Neuronal stem cell (in vitro differentiated cells): ENCODE measurements around the gene ANAPC4.
A peak's percentile ranks its signal among the peaks of the same experiment; 100 is the strongest.

ENCODE experiments used
- DNase-seq: peaks from one replicate; pipeline ENCODE4 v3.0.0-alpha.2; 2013; ENCODE audit warnings: low spot score
- H2AFZ ChIP-seq: one replicate; pipeline ENCODE4 v1.6.1; 2013; ENCODE audit warnings: mild to moderate bottlenecking, low read length, inconsistent platforms
- H2AK5ac ChIP-seq: 2 replicates; pipeline ENCODE4 v1.6.1; 2013; ENCODE audit warnings: low read depth, mild to moderate bottlenecking, inconsistent platforms, low read length, moderate library complexity, mixed read lengths
- H2BK120ac ChIP-seq: 2 replicates; pipeline ENCODE4 v1.6.1; 2013; ENCODE audit warnings: low read depth, mild to moderate bottlenecking, inconsistent platforms, low read length, moderate library complexity, mixed read lengths
- H2BK12ac ChIP-seq: one replicate; pipeline ENCODE4 v1.6.1; 2013; ENCODE audit warnings: low read length, inconsistent platforms
- H2BK15ac ChIP-seq: 2 replicates; pipeline ENCODE4 v1.6.1; 2013; ENCODE audit warnings: mild to moderate bottlenecking, low read length, inconsistent platforms, mixed read lengths
- H2BK5ac ChIP-seq: one replicate; pipeline ENCODE4 v1.6.1; 2013; ENCODE audit warnings: inconsistent platforms, mild to moderate bottlenecking, low read length, moderate library complexity
- H3K14ac ChIP-seq: one replicate; pipeline ENCODE4 v1.6.1; 2013; ENCODE audit warnings: low read length, inconsistent platforms
- H3K18ac ChIP-seq: 2 replicates; pipeline ENCODE4 v1.6.1; 2013; ENCODE audit warnings: low read length, inconsistent platforms
- H3K23ac ChIP-seq: 2 replicates; pipeline ENCODE4 v1.6.1; 2013; ENCODE audit warnings: low read depth, mild to moderate bottlenecking, mixed read lengths, low read length, inconsistent platforms; ENCODE audit not compliant: poor library complexity
- H3K27ac ChIP-seq: replicated peaks from 3 replicates; pipeline ENCODE4 v1.5.1; 2013; ENCODE audit warnings: low read length, inconsistent platforms
- H3K27me3 ChIP-seq, 3 experiments: 2 replicates each; pipeline ENCODE4 v1.6.1; 2013; ENCODE audit warnings: low read length in 3 of 3, mild to moderate bottlenecking in 2 of 3, inconsistent platforms in 1 of 3, low read depth in 1 of 3, mixed read lengths in 1 of 3, moderate library complexity in 1 of 3; ENCODE audit not compliant: control insufficient read depth in 3 of 3, insufficient read depth in 3 of 3
- H3K36me3 ChIP-seq, 2 donors: replicated peaks in 1 of 2; 2 replicates each; pipeline ENCODE4 v1.6.1; 2013; ENCODE audit warnings: low read length in 2 of 2; ENCODE audit not compliant: control insufficient read depth in 2 of 2, insufficient read depth in 2 of 2
- H3K4ac ChIP-seq: 2 replicates; pipeline ENCODE4 v1.6.1; 2013; ENCODE audit warnings: inconsistent platforms, mild to moderate bottlenecking, low read length, moderate library complexity
- H3K4me1 ChIP-seq, 2 donors: 1 replicate in 1 of 2; 2 replicates in 1 of 2; pipeline ENCODE4 v1.6.1; 2013; ENCODE audit warnings: low read length in 2 of 2, low read depth in 1 of 2; ENCODE audit not compliant: control insufficient read depth in 2 of 2, insufficient read depth in 1 of 2
- H3K4me2 ChIP-seq: one replicate; pipeline ENCODE4 v1.6.1; 2013; ENCODE audit warnings: mild to moderate bottlenecking, low read length, inconsistent platforms; ENCODE audit not compliant: insufficient read depth, poor library complexity, severe bottlenecking
- H3K4me3 ChIP-seq, 2 donors: 2 replicates each; pipeline ENCODE4 v1.5.1; 2013; ENCODE audit warnings: low read length in 2 of 2, mild to moderate bottlenecking in 2 of 2, inconsistent platforms in 1 of 2, moderate library complexity in 1 of 2
- H3K79me1 ChIP-seq: one replicate; pipeline ENCODE4 v1.6.1; 2013; ENCODE audit warnings: low read depth, mild to moderate bottlenecking, inconsistent platforms, low read length, moderate library complexity
- H3K9ac ChIP-seq: one replicate; pipeline ENCODE4 v1.6.1; 2013; ENCODE audit warnings: mild to moderate bottlenecking, low read depth, low read length, inconsistent platforms; ENCODE audit not compliant: poor library complexity
- H3K9me3 ChIP-seq, 2 donors: replicated peaks in 1 of 2; 2 replicates each; pipeline versions ENCODE3 to v1.6.1; 2013; ENCODE audit warnings: low read length in 2 of 2, mild to moderate bottlenecking in 2 of 2, inconsistent platforms in 1 of 2, low read depth in 1 of 2, mixed read lengths in 1 of 2, moderate library complexity in 1 of 2; ENCODE audit not compliant: control insufficient read depth in 2 of 2, insufficient read depth in 1 of 2
- H4K8ac ChIP-seq: one replicate; pipeline ENCODE4 v1.6.1; 2013; ENCODE audit warnings: low read depth, mild to moderate bottlenecking, inconsistent platforms, low read length, moderate library complexity
- H4K91ac ChIP-seq: one replicate; pipeline ENCODE4 v1.6.1; 2013; ENCODE audit warnings: low read length, low read depth, mild to moderate bottlenecking, inconsistent platforms; ENCODE audit not compliant: poor library complexity
- WGBS, 2 donors: extraction: QIAGEN DNeasy Blood & Tissue Kit; methylation state at CpG; one replicate each; pipeline ENCODE4 v1.1.7; 2013; ENCODE audit warnings: missing lambda C conversion rate in 2 of 2, mixed read lengths in 1 of 2; ENCODE audit not compliant: insufficient read length in 2 of 2, insufficient replicate concordance in 1 of 2; ENCODE audit errors: extremely low coverage in 2 of 2; 5-methylcytosine and 5-hydroxymethylcytosine counted together

The ANAPC4 gene

GRCh38 chr4:25427871-25428270 is 50.8 kb downstream of the ANAPC4 start:
- Histone ChIP-seq H3K27ac (no peak overlapping the region), H2BK5ac (no peak overlapping the region), H3K27me3 (no peaks in the 10 kb centered on the region), H2AFZ (no peak overlapping the region), H3K23ac (no peak overlapping the region), H3K9ac (no peak overlapping the region), H2BK120ac (no peak overlapping the region), H2BK12ac (no peak overlapping the region), H2AK5ac (no peak overlapping the region), H3K36me3 (no peaks in the 10 kb centered on the region), H3K4me3 (no peak overlapping the region), H4K91ac (no peak overlapping the region), H3K79me1 (peaks cover 1% of the 10 kb centered on the region), H2BK15ac (no peak overlapping the region), H4K8ac (no peak overlapping the region), H3K18ac (peak overlapping the region; percentile 49), H3K4ac (no peak overlapping the region), H3K4me2 (no peak overlapping the region), H3K4me1 (no peaks in the 10 kb centered on the region), H3K14ac (no peak overlapping the region), H3K9me3 (no peaks in the 10 kb centered on the region)
- WGBS, 2 donors = no CpG with 5 or more reads among the region's 5 CpGs
- no peak for DNase-seq

- Histone ChIP-seq H2BK5ac (no peak overlapping the region), H2AFZ (no peak overlapping the region), H4K91ac (no peak overlapping the region), H3K9ac (no peak overlapping the region), H3K23ac (no peak overlapping the region), H3K4ac (no peak overlapping the region), H2BK120ac (no peak overlapping the region), H3K4me2 (no peak overlapping the region), H3K36me3 (no peaks in the 10 kb centered on the region), H3K9me3 (no peaks in the 10 kb centered on the region), H2BK12ac (no peak overlapping the region), H3K27me3 (no peaks in the 10 kb centered on the region), H3K14ac (no peak overlapping the region), H3K18ac (no peak overlapping the region), H3K79me1 (peaks cover 1% of the 10 kb centered on the region), H4K8ac (no peak overlapping the region), H3K4me1 (no peaks in the 10 kb centered on the region), H3K27ac (no peak overlapping the region), H3K4me3 (no peak overlapping the region), H2AK5ac (no peak overlapping the region), H2BK15ac (no peak overlapping the region)
- no peak for DNase-seq
- WGBS, 2 donors = no CpG with 5 or more reads among the region's 5 CpGs
Observed at GRCh38 chr4:25430630-25431029, 53.6 kb downstream of the ANAPC4 start.

- Histone ChIP-seq H3K27me3 (no peaks in the 10 kb centered on the region), H3K9me3 (no peaks in the 10 kb centered on the region), H2BK5ac (no peak overlapping the region), H3K23ac (no peak overlapping the region), H2BK15ac (no peak overlapping the region), H3K36me3 (no peaks in the 10 kb centered on the region), H2AFZ (no peak overlapping the region), H3K18ac (peak overlapping the region; percentile 15), H4K8ac (no peak overlapping the region), H3K4me1 (no peaks in the 10 kb centered on the region), H2BK12ac (no peak overlapping the region), H3K4ac (no peak overlapping the region), H3K14ac (no peak overlapping the region), H3K4me3 (no peak overlapping the region), H3K79me1 (no peaks in the 10 kb centered on the region), H3K9ac (no peak overlapping the region), H4K91ac (no peak overlapping the region), H2AK5ac (no peak overlapping the region), H2BK120ac (no peak overlapping the region), H3K27ac (no peak overlapping the region), H3K4me2 (no peak overlapping the region)
- DNase-seq = no peak
- no CpG with 5 or more reads among the region's 14 CpGs for WGBS, 2 donors
Observed at GRCh38 chr4:25433966-25434827, 57.1 kb downstream of the ANAPC4 start.

GRCh38 chr4:25437926-25438325 is 60.9 kb downstream of the ANAPC4 start:
- Histone ChIP-seq H2AFZ (no peak overlapping the region), H3K27ac (no peak overlapping the region), H3K27me3 (no peaks in the 10 kb centered on the region), H3K79me1 (no peaks in the 10 kb centered on the region), H2AK5ac (no peak overlapping the region), H3K4me3 (no peak overlapping the region), H3K18ac (no peak overlapping the region), H4K91ac (no peak overlapping the region), H3K23ac (no peak overlapping the region), H3K36me3 (no peaks in the 10 kb centered on the region), H2BK5ac (no peak overlapping the region), H3K9me3 (no peaks in the 10 kb centered on the region), H2BK12ac (no peak overlapping the region), H3K14ac (no peak overlapping the region), H2BK15ac (no peak overlapping the region), H3K4me1 (peaks cover 0 to 2% of the 10 kb centered on the region in 2 donors), H4K8ac (no peak overlapping the region), H3K9ac (no peak overlapping the region), H3K4me2 (no peak overlapping the region), H2BK120ac (no peak overlapping the region), H3K4ac (no peak overlapping the region)
- DNase-seq = no peak
